Kidney epithelial cell (primary cell): ENCODE data around the gene RPP30. TPM values are rescaled to one million over a fixed set of nuclear protein-coding genes. Genes with fewer than 3 reads are reported as not detected.
"Not testable (repeated sequence)": the region's sequence is repeated elsewhere in the genome, so short reads cannot be mapped to it uniquely, and the experiment has no call there.

ENCODE experiments used
- DNase-seq: peaks from one replicate; pipeline ENCODE4 v3.0.0-alpha.2; 2010; ENCODE audit warnings: low read depth
- H3K27me3 ChIP-seq: 2 replicates; pipeline ENCODE4 v1.6.0; 2011; ENCODE audit warnings: low read length; ENCODE audit not compliant: control insufficient read depth, insufficient read depth
- H3K36me3 ChIP-seq: 2 replicates; pipeline ENCODE4 v1.5.1; 2011; ENCODE audit warnings: low read length; ENCODE audit not compliant: control insufficient read depth, insufficient read depth
- H3K4me3 ChIP-seq: 2 replicates; pipeline ENCODE4 v1.5.1; 2011; ENCODE audit warnings: low read depth, mild to moderate bottlenecking, control low read depth, low read length
- CTCF ChIP-seq: IDR thresholded peaks from 2 replicates; pipeline ENCODE4 v1.5.1; 2011; ENCODE audit warnings: mild to moderate bottlenecking, moderate library complexity, low read length, control low read depth, inconsistent platforms; ENCODE audit not compliant: insufficient read depth, poor library complexity, severe bottlenecking
- total RNA-seq: library from RNA; depleted of rRNA; stranded (reverse); fragments of >200 nt; gene quantifications from 2 replicates; pipeline ENCODE4 v1.2.3, GENCODE V29; 2015

RPP30 gene
- total RNA-seq, 1 donor from 2014 or later: 40.7 TPM

GRCh38 chr10:90936276-90936659, 64.5 kb downstream of the RPP30 start:
- no peaks in the 10 kb centered on the region for H3K36me3 ChIP-seq
- no peak for TF ChIP-seq CTCF
- H3K4me3 ChIP-seq: no peak overlapping the region
- no peak for DNase-seq
- H3K27me3 ChIP-seq: no peaks in the 10 kb centered on the region

- no peak for DNase-seq
- H3K36me3 ChIP-seq: no peaks in the 10 kb centered on the region
- H3K4me3 ChIP-seq: no peak overlapping the region
- no peaks in the 10 kb centered on the region for H3K27me3 ChIP-seq
- no peak for TF ChIP-seq CTCF
These were observed 66.0 kb downstream of the RPP30 start for GRCh38 chr10:90937645-90938258.

GRCh38 chr10:90939116-90939515, 67.3 kb downstream of the RPP30 start:
- no peak for TF ChIP-seq CTCF
- no peaks in the 10 kb centered on the region for H3K36me3 ChIP-seq
- no peak for DNase-seq
- H3K4me3 ChIP-seq: no peak overlapping the region
- H3K27me3 ChIP-seq: no peaks in the 10 kb centered on the region

- DNase-seq: no peak
- no peak for TF ChIP-seq CTCF
- Histone ChIP-seq H3K4me3 (no peak overlapping the region), H3K36me3 (no peaks in the 10 kb centered on the region), H3K27me3 (no peaks in the 10 kb centered on the region)
These were observed 67.9 kb downstream of the RPP30 start for GRCh38 chr10:90939648-90940047.

- not testable (repeated sequence) for H3K27me3 ChIP-seq, H3K4me3 ChIP-seq, H3K36me3 ChIP-seq, DNase-seq
These were observed 71.2 kb downstream of the RPP30 start for GRCh38 chr10:90942980-90943379.

- no peak overlapping the region for H3K4me3 ChIP-seq
- no peak for TF ChIP-seq CTCF
These were observed 73.0 kb downstream of the RPP30 start for GRCh38 chr10:90944749-90945148.

More at GRCh38 chr10:90944749-90945148, 73.0 kb downstream of the RPP30 start:
- no peaks in the 10 kb centered on the region for H3K36me3 ChIP-seq
- no peaks in the 10 kb centered on the region for H3K27me3 ChIP-seq
- no peak for DNase-seq
